GM13977 (cell line): ENCODE measurements around the gene ARHGEF16.

Experiments
- DNase-seq: peaks from one replicate; pipeline ENCODE4 v3.0.0; 2012; ENCODE audit warnings: low spot score
- CTCF ChIP-seq: IDR thresholded peaks from 2 replicates; pipeline ENCODE4 v1.5.1; 2012; ENCODE audit warnings: mild to moderate bottlenecking, control low read depth; ENCODE audit not compliant: insufficient read depth; ENCODE audit errors: extremely low read depth, missing control alignments
- in situ Hi-C: fragments of 300-500 bp; cut with MboI; formaldehyde crosslinking; loops from one replicate; pipeline ENCODE4 v1.12.0; 2022; ENCODE audit warnings: low sequenced_read_pairs, low pct_unique_long_range_greater_than_20kb, mixed read lengths, inconsistent platforms; ENCODE audit not compliant: unreplicated experiment

Gene ARHGEF16

GRCh38 chr1:3456449-3456963 lies 2.0 kb downstream of the ARHGEF16 start:
- DNase-seq, result no peak
- no peak for TF ChIP-seq CTCF

GRCh38 chr1:3456964-3457909 lies 2.8 kb downstream of the ARHGEF16 start:
- no peak for DNase-seq
- in situ Hi-C loops, result no loop called here
- TF ChIP-seq CTCF, result no peak

More at GRCh38 chr1:3456449-3456963, 2.0 kb downstream of the ARHGEF16 start:
- in situ Hi-C loops, result no loop called here

DNA sequence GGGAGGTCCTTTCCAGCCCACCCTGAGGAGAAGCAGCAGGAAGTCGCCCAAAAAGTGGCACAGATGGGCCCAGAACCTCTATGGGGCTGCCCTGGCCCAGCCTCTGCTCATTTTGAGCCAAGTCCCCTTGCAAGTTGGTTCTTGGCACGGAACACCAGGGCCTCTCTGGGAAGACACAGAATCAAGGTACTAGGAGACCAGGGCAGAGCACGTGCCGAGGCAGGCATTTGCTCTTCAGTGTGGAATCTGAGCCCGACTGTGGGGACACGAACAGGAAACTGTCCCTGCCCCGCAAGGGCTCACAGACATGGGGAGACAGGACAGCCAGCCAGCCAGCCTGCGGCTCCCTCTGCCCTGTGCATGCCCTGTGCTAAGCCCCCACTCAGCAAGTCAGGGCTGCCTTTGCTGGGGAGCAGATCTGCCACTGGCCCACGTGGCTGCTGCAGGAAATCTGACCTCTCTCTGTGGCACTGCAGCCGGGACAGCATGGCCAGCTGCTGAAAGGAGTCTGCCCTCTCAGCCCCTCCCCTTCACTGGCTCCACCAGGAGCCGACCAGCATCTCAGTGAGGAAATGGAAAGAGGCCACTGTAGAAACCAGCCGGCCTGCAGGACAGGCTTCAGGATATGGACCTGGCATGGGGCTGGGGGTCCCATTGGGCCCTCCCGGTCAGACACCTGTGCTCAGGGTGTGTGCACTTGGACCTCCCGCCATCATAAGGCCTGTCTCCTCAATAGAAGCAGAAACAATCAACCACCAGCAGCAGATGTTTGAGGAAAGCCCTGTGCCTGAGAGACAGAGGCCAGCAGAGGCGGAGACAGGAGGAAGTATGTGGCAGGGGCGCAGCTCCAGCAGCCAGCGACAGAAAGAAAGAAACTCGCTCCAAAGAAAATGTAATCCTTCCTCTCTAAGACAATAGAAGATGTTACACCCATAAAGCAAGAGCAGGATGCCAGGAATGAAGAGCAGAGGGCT lies 3.7 kb downstream of the ARHGEF16 start:
- no peak for DNase-seq
- in situ Hi-C loops, result no loop called here
- no peak for TF ChIP-seq CTCF

DNA sequence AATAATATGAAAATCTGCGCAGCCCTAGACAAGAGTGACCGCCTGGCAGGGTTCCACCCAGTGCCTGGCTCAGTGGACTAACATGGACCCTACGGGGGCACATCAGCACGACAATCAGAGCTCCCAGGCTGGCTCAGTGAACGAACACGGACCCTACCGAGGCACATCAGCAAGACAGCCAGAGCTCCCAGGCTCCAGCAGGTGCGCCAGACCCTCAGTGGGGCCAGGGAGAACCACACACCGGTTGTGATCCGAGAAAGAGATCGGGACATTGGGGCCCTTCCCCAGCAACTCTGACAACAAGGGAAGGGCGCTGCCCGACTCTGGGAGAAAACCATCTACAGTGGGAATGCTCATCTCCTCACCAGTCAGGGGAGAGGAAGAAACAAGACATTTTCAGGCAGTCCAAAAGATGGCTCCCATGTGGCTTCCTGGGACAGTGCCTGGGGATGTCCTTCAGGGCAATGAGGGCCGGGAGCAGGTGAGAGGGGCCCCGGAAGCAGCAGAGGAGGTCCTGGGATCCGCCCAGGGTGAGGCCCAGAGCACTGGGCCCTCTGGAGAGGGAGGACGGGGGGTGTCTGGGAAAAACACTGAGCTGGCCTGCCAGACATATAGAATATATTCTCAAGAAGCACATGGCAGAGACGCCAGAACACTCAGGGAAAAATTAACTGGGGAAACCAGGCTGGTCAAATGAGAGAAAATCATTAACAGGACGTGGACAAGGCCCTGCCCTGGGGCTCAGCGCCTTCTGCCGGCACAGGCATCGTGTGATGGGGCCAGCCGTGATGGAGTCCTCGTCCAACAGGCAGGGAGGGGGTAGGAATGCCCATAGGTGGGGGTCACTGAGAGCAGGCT lies 4.8 kb downstream of the ARHGEF16 start:
- no peak for TF ChIP-seq CTCF
- no peak for DNase-seq
- in situ Hi-C loops, result no loop called here

GRCh38 chr1:3459940-3460671 lies 5.6 kb downstream of the ARHGEF16 start:
- no peak for DNase-seq
- in situ Hi-C loops, result no loop called here
- no peak for TF ChIP-seq CTCF
